GM12891 (cell line): ENCODE measurements around the gene TANC2.

Experiments used
- POLR2A ChIP-seq: IDR thresholded peaks from 2 replicates; pipeline ENCODE4 v1.6.1; 2011; ENCODE audit warnings: low read depth, low read length, control low read depth
- POLR2AphosphoS5 ChIP-seq: IDR thresholded peaks from 2 replicates; pipeline ENCODE4 v1.6.1; 2011; ENCODE audit warnings: low read depth, low read length, control low read depth
- SPI1 ChIP-seq: IDR thresholded peaks from 2 replicates; pipeline ENCODE4 v1.6.1; 2011; ENCODE audit warnings: low read depth, low read length, control low read depth
- TAF1 ChIP-seq: IDR thresholded peaks from 2 replicates; pipeline ENCODE4 v1.6.1; 2011; ENCODE audit warnings: low read depth, low read length, control low read depth

GRCh38 chr17:62968445-62968923 lies 2.4 kb downstream of the TANC2 start:
- TF ChIP-seq TAF1 (no peak), POLR2AphosphoS5 (no peak), POLR2A (no peak), SPI1 (peak; percentile 66)
